Thyroid gland (tissue), 4 donors: ENCODE data around the gene FBXO44.

Source experiments
- CTCF ChIP-seq, 6 experiments: fragments of 200-600 bp in 3 of 6; fragments of 450-650 bp in 3 of 6; sonication (generic) in 3 of 6; IDR thresholded peaks; one replicate each; pipeline ENCODE4 v1.5.1; 2016 to 2019; ENCODE audit warnings: antibody characterized with exemption in 6 of 6, mild to moderate bottlenecking in 2 of 6, inconsistent platforms in 1 of 6, moderate library complexity in 1 of 6
- POLR2A ChIP-seq, 2 donors: fragments of 450-650 bp; IDR thresholded peaks; one replicate each; pipeline ENCODE4 v1.6.1; 2017; ENCODE audit warnings: antibody characterized with exemption in 2 of 2, mild to moderate bottlenecking in 2 of 2, moderate library complexity in 1 of 2

GRCh38 chr1:11691302-11691914 lies 36.7 kb downstream of the FBXO44 start, which contains the start of gene DRAXIN:
- TF ChIP-seq CTCF (IDR thresholded peaks at IDR 0.05) (no peak), POLR2A (IDR thresholded peaks at IDR 0.05) (no peak)
